Effector memory CD8-positive, alpha-beta T cell (primary cell): ENCODE results near the gene PRDM15.
A peak's percentile ranks its signal among the peaks of the same experiment; 100 is the strongest.

ENCODE experiments used
- ATAC-seq: fragments of 150-1000 bp; cut with Tn5 transposase; replicated peaks from 2 replicates; pipeline ENCODE4 v1.10.0; 2021; ENCODE audit warnings: mild to moderate bottlenecking, moderate library complexity
- DNase-seq, 3 experiments: peaks; one replicate each; pipeline ENCODE4 v3.0.0; 2021
- H3K27ac Mint-ChIP-seq, 2 donors: one replicate each; pipeline ENCODE4 v1.8.0; 2022; ENCODE audit warnings: mild to moderate bottlenecking in 2 of 2, mixed read lengths in 2 of 2, moderate library complexity in 2 of 2
- H3K27me3 Mint-ChIP-seq, 2 donors: one replicate each; pipeline ENCODE4 v1.8.0; 2022; ENCODE audit warnings: mixed read lengths in 2 of 2
- H3K36me3 Mint-ChIP-seq: one replicate; pipeline ENCODE4 v1.8.0; 2022; ENCODE audit warnings: mild to moderate bottlenecking, moderate library complexity, mixed read lengths; ENCODE audit not compliant: insufficient read depth
- H3K4me1 Mint-ChIP-seq, 2 donors: one replicate each; pipeline ENCODE4 v1.8.0; 2022; ENCODE audit warnings: low read depth in 2 of 2, mixed read lengths in 2 of 2
- H3K4me3 Mint-ChIP-seq, 2 donors: one replicate each; pipeline ENCODE4 v1.8.0; 2022; ENCODE audit warnings: mild to moderate bottlenecking in 2 of 2, mixed read lengths in 2 of 2, moderate library complexity in 2 of 2
- H3K9me3 Mint-ChIP-seq, 2 donors: one replicate each; pipeline ENCODE4 v1.8.0; 2022; ENCODE audit warnings: mixed read lengths in 2 of 2

PRDM15 gene

DNA sequence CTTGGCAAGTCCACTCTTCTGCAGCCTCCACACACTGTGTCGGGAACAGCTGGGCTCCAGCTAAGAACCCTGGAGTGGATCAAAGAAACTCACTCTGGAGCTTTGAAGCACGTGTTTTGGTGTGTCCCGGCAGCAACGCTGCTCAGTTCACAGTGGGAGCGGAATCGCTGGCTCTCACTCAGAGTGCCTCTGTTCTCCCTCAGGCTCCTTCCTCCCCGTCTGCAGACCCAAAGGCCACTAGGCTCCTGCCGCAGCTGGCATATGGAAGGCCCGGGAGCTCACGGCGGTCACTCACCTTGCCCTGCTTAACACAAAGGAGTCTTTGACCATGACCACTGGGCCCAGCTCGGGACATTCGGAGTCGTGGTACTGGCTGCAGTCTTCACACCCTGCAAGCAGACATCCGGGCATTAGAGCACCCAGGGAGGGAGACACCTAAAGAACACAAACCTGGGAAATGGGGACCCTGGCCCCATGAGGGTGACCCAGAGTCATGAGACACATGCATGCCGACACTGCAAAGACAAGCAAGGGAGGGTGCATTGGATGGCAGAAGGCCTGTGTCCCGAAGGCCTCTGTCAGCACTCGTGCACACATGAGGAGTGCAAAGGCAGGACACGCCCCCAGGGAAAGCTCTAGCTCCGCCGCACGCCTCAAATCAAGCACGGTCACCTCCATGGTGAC is 19.7 kb downstream of the PRDM15 start:
- H3K36me3 Mint-ChIP-seq: peaks cover 28% of the 10 kb centered on the region
- H3K27ac Mint-ChIP-seq: no peak overlapping the region
- H3K4me1 Mint-ChIP-seq: peaks cover 3 to 6% of the 10 kb centered on the region in 2 donors
- no peaks in the 10 kb centered on the region for H3K9me3 Mint-ChIP-seq
- H3K27me3 Mint-ChIP-seq: no peaks in the 10 kb centered on the region
- ATAC-seq (no peak), DNase-seq (no peak)
- H3K4me3 Mint-ChIP-seq: no peak overlapping the region

DNA sequence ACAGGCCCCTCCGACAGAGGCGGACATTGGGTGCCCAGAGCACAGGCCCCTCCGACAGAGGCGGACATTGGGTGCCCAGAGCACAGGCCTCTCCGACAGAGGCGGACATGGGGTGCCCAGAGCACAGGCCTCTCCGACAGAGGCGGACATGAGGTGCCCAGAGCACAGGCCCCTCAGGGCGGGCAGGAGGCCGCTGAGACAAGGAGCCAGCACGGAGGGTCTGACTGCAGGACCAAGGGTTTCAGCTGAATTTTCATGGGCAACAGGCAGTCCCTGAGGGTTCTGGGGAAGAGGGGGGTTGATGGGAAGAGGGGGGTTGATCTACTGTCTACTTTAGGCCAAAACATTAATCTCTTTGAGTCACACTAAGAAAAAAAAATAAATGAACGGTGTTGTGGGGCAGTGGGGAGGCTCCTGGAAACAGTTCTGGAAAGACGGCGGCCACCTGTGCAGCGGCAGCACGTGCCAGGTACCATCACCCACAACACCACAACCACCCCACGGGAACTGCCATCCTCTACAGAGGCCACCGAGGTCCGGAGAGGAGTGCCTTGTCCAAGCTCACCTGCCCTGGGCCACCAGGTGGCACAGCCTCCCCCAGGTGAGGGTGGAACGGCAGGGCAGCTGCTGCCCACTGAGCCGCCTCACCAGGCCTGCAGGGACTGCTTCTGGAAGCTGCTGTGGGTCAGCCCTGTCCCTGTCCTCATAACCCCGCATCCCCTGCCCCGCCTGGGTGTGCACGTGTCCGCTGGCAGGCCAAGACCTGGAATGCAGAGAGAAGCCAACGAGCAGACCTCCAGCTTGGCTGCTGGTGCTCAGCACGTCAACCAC is 20.5 kb downstream of the PRDM15 start:
- Mint-ChIP-seq H3K27me3 (no peaks in the 10 kb centered on the region), H3K9me3 (no peaks in the 10 kb centered on the region), H3K27ac (no peak overlapping the region), H3K4me1 (peaks cover 3 to 4% of the 10 kb centered on the region in 2 donors), H3K36me3 (peaks cover 27% of the 10 kb centered on the region), H3K4me3 (no peak overlapping the region)
- ATAC-seq (no peak), DNase-seq (no peak)

- Mint-ChIP-seq H3K9me3 (no peaks in the 10 kb centered on the region), H3K36me3 (peaks cover 27% of the 10 kb centered on the region), H3K4me1 (peaks cover 3 to 4% of the 10 kb centered on the region in 2 donors), H3K27ac (peak overlapping the region in 1 of 2 donors; percentile 29), H3K4me3 (no peak overlapping the region), H3K27me3 (no peaks in the 10 kb centered on the region)
- ATAC-seq (no peak), DNase-seq (no peak)
These were observed 21.3 kb downstream of the PRDM15 start for GRCh38 chr21:41857771-41858300.

GRCh38 chr21:41856572-41856971 is 22.6 kb downstream of the PRDM15 start:
- Mint-ChIP-seq H3K27me3 (no peaks in the 10 kb centered on the region), H3K4me3 (no peak overlapping the region), H3K4me1 (peaks cover 0 to 2% of the 10 kb centered on the region in 2 donors), H3K36me3 (peaks cover 27% of the 10 kb centered on the region), H3K9me3 (no peaks in the 10 kb centered on the region), H3K27ac (peak overlapping the region; percentile 65 to 81)
- DNase-seq (no peak), ATAC-seq (no peak)

DNA sequence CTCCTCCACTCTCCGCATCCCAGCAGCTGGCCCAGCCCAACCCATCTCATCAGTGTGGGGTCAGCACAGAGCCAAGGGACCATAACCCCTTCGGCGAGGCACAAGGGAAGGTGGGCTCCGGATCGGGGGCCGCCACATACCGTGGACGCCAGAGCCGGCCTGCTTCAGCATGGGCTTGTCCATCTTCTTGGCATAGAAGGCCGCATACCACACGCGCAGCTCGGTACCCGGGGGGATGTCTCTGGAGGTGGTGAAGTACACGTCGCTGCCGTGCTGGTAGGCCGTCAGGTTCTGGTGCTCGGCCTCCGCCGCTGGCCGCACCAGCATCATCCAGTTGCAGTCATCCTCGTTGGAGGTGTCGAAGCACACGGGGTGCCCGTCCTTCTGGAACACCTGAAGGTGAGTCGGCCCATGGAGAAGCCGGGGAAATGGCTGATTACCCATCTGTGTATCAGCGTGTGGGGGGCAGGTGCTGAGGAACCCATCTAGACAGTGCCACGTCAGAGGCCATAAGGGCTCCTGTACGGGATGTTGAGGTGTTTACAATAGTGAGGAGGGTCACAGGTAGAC is 24.6 kb downstream of the PRDM15 start:
- Mint-ChIP-seq H3K4me3 (no peak overlapping the region), H3K27ac (no peak overlapping the region), H3K27me3 (no peaks in the 10 kb centered on the region), H3K36me3 (peaks cover 30% of the 10 kb centered on the region), H3K9me3 (no peaks in the 10 kb centered on the region), H3K4me1 (no peaks in the 10 kb centered on the region)
- ATAC-seq (no peak), DNase-seq (no peak)

DNA sequence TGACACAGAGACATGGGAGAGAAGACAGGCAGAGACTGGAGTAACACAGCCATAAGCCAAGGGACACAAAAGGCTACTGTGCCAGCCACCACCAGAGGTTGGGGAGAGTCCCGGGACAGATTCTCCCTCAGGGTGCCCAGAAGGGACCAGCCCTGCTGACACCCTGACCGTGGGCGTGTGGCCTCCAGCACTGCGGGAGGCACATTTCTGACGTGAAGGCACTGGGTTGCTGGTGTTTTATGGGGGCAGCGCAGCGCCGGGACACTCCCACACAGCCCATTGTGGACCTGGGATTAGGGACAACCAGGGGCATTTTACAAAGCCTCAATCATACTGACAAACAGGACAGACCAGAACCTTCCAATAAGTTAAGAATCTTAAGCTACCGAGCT is 26.2 kb downstream of the PRDM15 start:
- peaks cover 30% of the 10 kb centered on the region for H3K36me3 Mint-ChIP-seq
- H3K27ac Mint-ChIP-seq: peak overlapping the region in 1 of 2 donors; percentile 44

DNA sequence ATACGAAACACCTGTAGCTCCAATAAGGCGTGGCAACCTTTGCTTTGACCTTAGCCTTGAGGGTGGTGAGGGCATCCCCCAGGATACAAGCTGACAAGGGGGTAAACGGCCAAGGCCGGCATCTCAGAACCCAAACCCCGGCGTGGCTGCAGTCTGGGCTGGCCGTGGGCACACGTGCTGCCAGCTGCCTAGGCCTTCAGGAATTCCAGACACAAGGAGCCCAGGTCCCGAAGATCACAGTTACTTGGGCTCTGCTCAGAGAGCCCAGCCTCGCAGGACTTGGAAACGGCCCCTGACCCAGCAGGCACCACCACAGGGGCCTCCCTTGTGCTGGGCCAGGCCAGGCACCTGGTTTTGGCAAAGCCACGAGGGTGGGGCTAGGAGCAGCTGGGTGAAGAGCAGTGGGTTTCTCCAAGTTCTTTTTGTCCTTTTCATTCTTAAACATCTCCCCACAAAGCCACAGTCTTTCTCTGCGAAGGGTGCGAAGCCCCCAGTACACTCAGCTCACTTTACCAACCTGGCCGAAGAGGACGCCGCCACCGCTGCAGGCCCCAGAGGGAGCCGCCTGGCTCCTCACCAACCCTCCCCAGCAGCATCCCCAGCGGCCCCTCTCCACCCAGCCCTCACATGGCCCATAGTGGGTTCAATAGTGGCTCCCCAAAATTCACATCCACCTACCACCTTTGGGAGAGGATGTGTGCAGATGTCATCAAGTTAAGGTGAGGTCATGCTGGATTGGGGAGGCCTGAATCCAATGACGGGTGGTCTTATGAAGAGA is 26.8 kb downstream of the PRDM15 start:
- Mint-ChIP-seq H3K4me3 (no peak overlapping the region), H3K4me1 (no peaks in the 10 kb centered on the region), H3K27me3 (no peaks in the 10 kb centered on the region), H3K36me3 (peaks cover 24% of the 10 kb centered on the region), H3K27ac (peak overlapping the region in 1 of 2 donors; percentile 44), H3K9me3 (no peaks in the 10 kb centered on the region)
- DNase-seq (no peak), ATAC-seq (no peak)

More for the DNA sequence above, 26.2 kb downstream of the PRDM15 start:
- H3K4me3 Mint-ChIP-seq: no peak overlapping the region
- no peaks in the 10 kb centered on the region for H3K9me3 Mint-ChIP-seq
- no peaks in the 10 kb centered on the region for H3K27me3 Mint-ChIP-seq
- ATAC-seq: no peak
- H3K4me1 Mint-ChIP-seq: no peaks in the 10 kb centered on the region
- DNase-seq: no peak

GRCh38 chr21:41851090-41851790 is 27.9 kb downstream of the PRDM15 start:
- no peak for ATAC-seq
- Mint-ChIP-seq H3K9me3 (no peaks in the 10 kb centered on the region), H3K4me1 (no peaks in the 10 kb centered on the region), H3K36me3 (peaks cover 14% of the 10 kb centered on the region), H3K4me3 (no peak overlapping the region), H3K27me3 (no peaks in the 10 kb centered on the region), H3K27ac (peak overlapping the region in 1 of 2 donors; percentile 18)
- DNase-seq: no peak

DNA sequence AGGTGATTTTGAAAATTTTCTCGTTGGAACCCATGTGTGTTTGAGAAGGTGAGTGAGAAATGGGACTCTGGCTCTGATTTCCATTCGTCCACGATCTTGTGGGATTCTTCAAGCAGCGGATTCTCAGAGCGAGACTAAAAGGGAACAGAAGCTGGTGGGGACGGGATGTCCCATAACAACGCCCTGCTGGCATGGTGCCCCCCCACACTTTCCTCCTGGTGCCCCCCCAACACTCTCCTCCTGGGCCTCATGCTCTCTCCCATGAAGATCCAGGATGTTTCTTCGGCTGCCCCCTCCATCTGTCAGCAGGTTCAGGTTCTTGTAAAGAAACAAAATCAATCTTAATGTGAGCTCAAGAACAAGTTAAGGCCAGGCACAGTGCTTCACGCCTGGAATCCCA is 29.1 kb downstream of the PRDM15 start:
- H3K9me3 Mint-ChIP-seq: no peaks in the 10 kb centered on the region
- DNase-seq (no peak), ATAC-seq (no peak)
- H3K4me1 Mint-ChIP-seq: no peaks in the 10 kb centered on the region
- peaks cover 13% of the 10 kb centered on the region for H3K36me3 Mint-ChIP-seq
- no peaks in the 10 kb centered on the region for H3K27me3 Mint-ChIP-seq
- no peak overlapping the region for H3K27ac Mint-ChIP-seq
- H3K4me3 Mint-ChIP-seq: no peak overlapping the region

- Mint-ChIP-seq H3K27ac (no peak overlapping the region), H3K4me3 (no peak overlapping the region), H3K27me3 (no peaks in the 10 kb centered on the region), H3K4me1 (no peaks in the 10 kb centered on the region), H3K9me3 (no peaks in the 10 kb centered on the region), H3K36me3 (peaks cover 7% of the 10 kb centered on the region)
- ATAC-seq (no peak), DNase-seq (no peak)
These were observed 30.1 kb downstream of the PRDM15 start for GRCh38 chr21:41848958-41849580.

GRCh38 chr21:41848533-41848932 is 30.6 kb downstream of the PRDM15 start:
- no peak overlapping the region for H3K4me3 Mint-ChIP-seq
- ATAC-seq: no peak
- DNase-seq: no peak
- no peaks in the 10 kb centered on the region for H3K27me3 Mint-ChIP-seq
- H3K36me3 Mint-ChIP-seq: peaks cover 7% of the 10 kb centered on the region
- no peaks in the 10 kb centered on the region for H3K4me1 Mint-ChIP-seq
- H3K27ac Mint-ChIP-seq: peak overlapping the region in 1 of 2 donors; percentile 23
- no peaks in the 10 kb centered on the region for H3K9me3 Mint-ChIP-seq

DNA sequence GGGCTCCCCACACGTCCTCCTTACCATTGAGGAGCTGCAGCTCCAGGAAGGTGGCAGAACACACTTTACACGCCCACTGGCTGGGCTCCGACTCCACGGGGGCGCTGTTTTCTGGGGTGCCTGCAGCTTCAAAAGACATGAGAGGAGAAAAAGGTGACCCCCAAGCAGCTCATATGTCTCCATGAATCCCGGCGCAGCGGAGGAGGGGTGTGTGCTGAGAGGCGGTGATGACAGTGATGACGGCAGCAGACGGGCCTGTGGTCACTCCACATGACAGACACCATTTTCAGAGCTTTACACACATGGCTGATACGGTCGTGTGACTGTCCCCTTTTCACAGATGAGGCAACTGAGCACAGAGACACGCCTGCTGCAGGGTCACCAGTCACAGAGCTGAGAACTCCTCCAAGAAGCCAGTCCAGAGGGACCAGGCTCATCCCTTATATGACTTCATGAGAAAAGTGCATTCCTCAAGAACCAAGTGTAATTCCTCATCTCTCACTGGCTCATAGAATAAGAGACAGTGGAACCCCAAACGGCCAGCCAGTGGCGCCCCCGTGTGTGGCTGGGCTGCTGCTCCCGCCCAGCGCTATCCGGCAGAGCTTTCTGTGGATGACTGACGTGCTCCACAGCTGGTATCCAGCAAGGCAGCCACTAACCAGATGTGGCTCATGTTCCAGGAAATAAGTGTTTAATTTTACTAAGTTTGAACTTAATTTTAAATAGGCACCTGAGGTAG is 31.9 kb downstream of the PRDM15 start:
- no peak overlapping the region for H3K4me3 Mint-ChIP-seq
- DNase-seq: no peak
- no peak overlapping the region for H3K27ac Mint-ChIP-seq
- no peaks in the 10 kb centered on the region for H3K4me1 Mint-ChIP-seq
- no peaks in the 10 kb centered on the region for H3K9me3 Mint-ChIP-seq
- ATAC-seq: no peak
- H3K27me3 Mint-ChIP-seq: no peaks in the 10 kb centered on the region
- H3K36me3 Mint-ChIP-seq: peaks cover 7% of the 10 kb centered on the region
